Bronchial epithelial cell (primary cell): ENCODE results near the gene COMMD1. TPM values are rescaled to one million over a fixed set of nuclear protein-coding genes. Genes with fewer than 3 reads are reported as not detected.

Source experiments
- DNase-seq: peaks from one replicate; pipeline ENCODE4 v3.0.0-alpha.2; 2010; ENCODE audit warnings: low read depth
- FAIRE-seq: peaks from 2 replicates; lab custom pipeline; 2011; peaks lifted over from hg19 to GRCh38; lab: Jason Lieb, UNC
- H3K27me3 ChIP-seq: 2 replicates; pipeline ENCODE4 v1.5.1; 2011; ENCODE audit warnings: low read length; ENCODE audit not compliant: control insufficient read depth, insufficient read depth
- H3K36me3 ChIP-seq: 2 replicates; pipeline ENCODE4 v1.5.1; 2011; ENCODE audit warnings: low read length; ENCODE audit not compliant: control insufficient read depth, insufficient read depth
- H3K4me3 ChIP-seq: 2 replicates; pipeline ENCODE4 v1.5.1; 2011; ENCODE audit warnings: mild to moderate bottlenecking, low read depth, low read length, control low read depth
- CTCF ChIP-seq: IDR thresholded peaks from 2 replicates; pipeline ENCODE4 v1.5.1; 2011; ENCODE audit warnings: mild to moderate bottlenecking, moderate library complexity, low read length, control low read depth, inconsistent platforms; ENCODE audit not compliant: insufficient read depth, severe bottlenecking
- total RNA-seq: library from RNA; depleted of rRNA; stranded (reverse); fragments of >200 nt; gene quantifications from 2 replicates; pipeline ENCODE4 v1.2.1, GENCODE V29; 2014

COMMD1 gene
- total RNA-seq, 1 donor from 2014 or later: 30.5 TPM

- H3K36me3 ChIP-seq: peaks cover 2% of the 10 kb centered on the region
- DNase-seq: no peak
- TF ChIP-seq CTCF: no peak
- H3K27me3 ChIP-seq: no peaks in the 10 kb centered on the region
- no peak for FAIRE-seq
- no peak overlapping the region for H3K4me3 ChIP-seq
These were observed 168.8 kb downstream of the COMMD1 start for GRCh38 chr2:62074233-62074632.

- Histone ChIP-seq H3K4me3 (no peak overlapping the region), H3K36me3 (peaks cover 2% of the 10 kb centered on the region), H3K27me3 (no peaks in the 10 kb centered on the region)
- TF ChIP-seq CTCF: no peak
- FAIRE-seq (no peak), DNase-seq (no peak)
These were observed 171.6 kb downstream of the COMMD1 start for GRCh38 chr2:62076980-62077638.

GRCh38 chr2:62084801-62085200, 179.3 kb downstream of the COMMD1 start:
- FAIRE-seq (no peak), DNase-seq (no peak)
- Histone ChIP-seq H3K27me3 (no peaks in the 10 kb centered on the region), H3K36me3 (no peaks in the 10 kb centered on the region), H3K4me3 (no peak overlapping the region)
- no peak for TF ChIP-seq CTCF

GRCh38 chr2:62089658-62090057, 184.2 kb downstream of the COMMD1 start:
- no peak for TF ChIP-seq CTCF
- no peak overlapping the region for H3K4me3 ChIP-seq
- FAIRE-seq (no peak), DNase-seq (no peak)
- H3K27me3 ChIP-seq: no peaks in the 10 kb centered on the region
- no peaks in the 10 kb centered on the region for H3K36me3 ChIP-seq

GRCh38 chr2:62091471-62091870, 186.0 kb downstream of the COMMD1 start:
- H3K4me3 ChIP-seq: no peak overlapping the region
- FAIRE-seq: peak; percentile 13
- no peaks in the 10 kb centered on the region for H3K27me3 ChIP-seq
- DNase-seq: no peak
- no peaks in the 10 kb centered on the region for H3K36me3 ChIP-seq
- TF ChIP-seq CTCF: no peak

GRCh38 chr2:62099050-62099449, 193.6 kb downstream of the COMMD1 start:
- no peak for TF ChIP-seq CTCF
- H3K36me3 ChIP-seq: no peaks in the 10 kb centered on the region
- H3K4me3 ChIP-seq: no peak overlapping the region
- no peak for FAIRE-seq
- no peak for DNase-seq
- no peaks in the 10 kb centered on the region for H3K27me3 ChIP-seq
